ENCODE measurements around the gene FBXO46. TPM values are rescaled to one million over a fixed set of nuclear protein-coding genes. Genes with fewer than 3 reads are reported as not detected.
A peak's percentile ranks its signal among the peaks of the same experiment; 100 is the strongest.

FBXO46 gene
- total RNA-seq, 1 donor from 2014 or later: 44.7 TPM

DNA sequence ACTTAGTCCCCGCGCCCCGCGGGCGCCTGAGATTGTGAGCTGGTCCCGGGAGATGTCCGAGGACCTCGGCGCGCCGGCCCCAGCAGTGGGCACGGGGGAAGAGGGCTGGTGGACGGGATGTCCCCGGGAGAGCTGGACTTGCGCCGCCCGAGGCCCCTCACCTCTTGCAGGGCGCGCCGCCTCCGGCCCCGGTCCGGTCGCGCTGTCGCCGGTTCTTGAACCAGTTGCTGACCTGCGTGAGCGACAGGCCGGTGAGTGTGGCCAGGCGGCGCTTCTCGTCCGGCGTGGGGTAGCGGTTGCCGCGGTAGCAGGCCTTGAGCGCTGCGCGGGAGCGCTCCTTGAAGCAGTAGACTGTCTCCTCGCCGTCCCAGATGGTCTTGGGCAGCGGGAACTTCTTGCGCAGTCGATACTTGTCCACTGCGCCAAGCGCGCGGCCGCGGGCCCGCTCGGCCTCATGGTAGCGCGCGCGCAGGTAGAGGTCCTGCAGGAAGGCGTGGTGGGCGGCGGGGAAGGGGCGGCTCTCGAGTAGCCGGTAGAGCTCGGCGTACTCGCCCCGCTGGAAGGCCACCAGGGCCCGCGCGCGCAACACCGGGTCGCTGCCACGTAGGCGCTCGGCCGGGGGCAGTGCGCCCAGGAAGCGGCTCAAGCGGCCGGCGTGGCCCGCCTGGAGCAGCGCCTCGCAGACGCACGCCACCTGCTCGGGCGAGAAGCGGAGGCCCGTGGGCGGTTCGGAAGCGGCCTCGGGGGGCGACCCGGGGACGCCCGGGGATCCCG, 37.4 kb upstream of the FBXO46 start:
- no peaks in the 10 kb centered on the region for H3K27me3 Mint-ChIP-seq
- peaks cover 21% of the 10 kb centered on the region for H3K4me1 Mint-ChIP-seq (ENCODE audit: low read depth)
- peak; percentile 57 for DNase-seq (ENCODE audit: low spot score, unreplicated experiment)
- TF ChIP-seq CTCF (IDR thresholded peaks at IDR 0.05; ENCODE audit: unreplicated experiment): no peak
- no peaks in the 10 kb centered on the region for H3K9me3 Mint-ChIP-seq (ENCODE audit: low read depth)
- H3K4me3 Mint-ChIP-seq (ENCODE audit: low read depth): peak overlapping the region; percentile 79
- peak overlapping the region; percentile 93 for H3K27ac Mint-ChIP-seq
- H3K36me3 Mint-ChIP-seq (ENCODE audit: insufficient read depth): peaks cover 7% of the 10 kb centered on the region

GRCh38 chr19:45767410-45767880, 36.7 kb upstream of the FBXO46 start:
- DNase-seq (ENCODE audit: low spot score, unreplicated experiment): no peak
- TF ChIP-seq CTCF (IDR thresholded peaks at IDR 0.05; ENCODE audit: unreplicated experiment): no peak

DNA sequence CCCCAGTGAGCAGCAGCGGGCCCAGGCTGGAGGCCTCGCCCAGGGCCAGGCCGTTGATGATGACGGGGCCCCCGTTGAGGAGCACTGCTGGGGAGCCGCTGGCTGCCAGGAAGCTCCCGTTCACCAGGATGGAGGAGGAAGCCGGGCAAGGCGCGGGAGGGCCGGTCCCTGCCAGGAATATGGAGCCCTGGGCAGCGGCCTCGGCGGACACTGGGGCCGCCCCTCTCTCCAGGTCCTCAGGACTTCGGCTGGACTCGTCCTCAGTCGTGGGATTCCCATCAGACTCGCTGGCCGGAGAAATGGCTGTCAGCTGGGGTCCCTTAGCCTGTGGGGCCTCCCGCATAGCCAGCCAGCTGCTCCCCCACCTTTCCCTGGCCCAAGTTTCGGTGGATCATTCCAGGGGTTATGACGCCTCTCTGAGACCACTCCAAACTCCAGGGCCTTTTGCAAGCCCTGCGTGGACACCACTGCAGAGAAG, 36.2 kb upstream of the FBXO46 start:
- peaks cover 3% of the 10 kb centered on the region for H3K27me3 Mint-ChIP-seq
- H3K36me3 Mint-ChIP-seq (ENCODE audit: insufficient read depth): peaks cover 3% of the 10 kb centered on the region
- H3K27ac Mint-ChIP-seq: peak overlapping the region; percentile 93
- no peak for TF ChIP-seq CTCF (IDR thresholded peaks at IDR 0.05; ENCODE audit: unreplicated experiment)
- H3K9me3 Mint-ChIP-seq (ENCODE audit: low read depth): no peaks in the 10 kb centered on the region
- no peak for DNase-seq (ENCODE audit: low spot score, unreplicated experiment)
- H3K4me1 Mint-ChIP-seq (ENCODE audit: low read depth): peaks cover 17% of the 10 kb centered on the region
- peak overlapping the region; percentile 79 for H3K4me3 Mint-ChIP-seq (ENCODE audit: low read depth)

More at GRCh38 chr19:45767410-45767880, 36.7 kb upstream of the FBXO46 start:
- Mint-ChIP-seq H3K27ac (peak overlapping the region; percentile 93), H3K36me3 (ENCODE audit: insufficient read depth) (peaks cover 7% of the 10 kb centered on the region), H3K4me3 (ENCODE audit: low read depth) (peak overlapping the region; percentile 79), H3K9me3 (ENCODE audit: low read depth) (no peaks in the 10 kb centered on the region), H3K27me3 (no peaks in the 10 kb centered on the region), H3K4me1 (ENCODE audit: low read depth) (peaks cover 21% of the 10 kb centered on the region)

DNA sequence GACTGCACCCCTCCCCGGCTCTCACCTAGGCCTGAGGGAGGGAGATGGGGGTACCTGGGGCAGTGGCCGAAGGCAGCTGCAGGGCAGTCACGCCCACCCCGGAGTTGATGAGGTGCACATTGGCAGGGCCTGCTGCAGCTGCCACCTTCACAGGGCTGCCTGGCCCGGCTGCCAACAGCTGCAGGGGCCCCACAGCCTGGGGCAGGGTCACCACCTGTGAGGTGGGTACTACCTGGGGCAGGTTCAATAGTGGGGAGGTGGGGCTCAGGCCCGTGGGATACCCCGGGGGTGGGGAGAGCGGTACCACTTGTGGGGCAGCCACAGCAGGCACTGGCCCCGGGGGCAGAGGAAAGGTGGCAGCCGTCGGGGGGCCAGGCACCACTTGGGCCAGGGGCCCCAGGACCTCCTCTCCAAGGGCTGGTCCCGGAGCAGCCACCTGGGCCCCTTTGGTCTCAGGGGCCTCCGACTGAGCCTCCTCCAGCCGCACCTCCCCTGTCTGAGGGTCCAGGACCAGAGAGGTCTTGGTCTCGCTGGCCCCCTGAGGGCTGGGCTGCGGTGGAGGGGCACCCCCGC, 35.7 kb upstream of the FBXO46 start:
- H3K9me3 Mint-ChIP-seq (ENCODE audit: low read depth): no peaks in the 10 kb centered on the region
- TF ChIP-seq CTCF (IDR thresholded peaks at IDR 0.05; ENCODE audit: unreplicated experiment): no peak
- peaks cover 6% of the 10 kb centered on the region for H3K27me3 Mint-ChIP-seq
- H3K4me1 Mint-ChIP-seq (ENCODE audit: low read depth): peaks cover 16% of the 10 kb centered on the region
- H3K36me3 Mint-ChIP-seq (ENCODE audit: insufficient read depth): peaks cover 3% of the 10 kb centered on the region
- H3K27ac Mint-ChIP-seq: no peak overlapping the region
- no peak overlapping the region for H3K4me3 Mint-ChIP-seq (ENCODE audit: low read depth)
- no peak for DNase-seq (ENCODE audit: low spot score, unreplicated experiment)

GRCh38 chr19:45765702-45766295, 35.1 kb upstream of the FBXO46 start:
- no peak for DNase-seq (ENCODE audit: low spot score, unreplicated experiment)
- Mint-ChIP-seq H3K27ac (no peak overlapping the region), H3K4me1 (ENCODE audit: low read depth) (peaks cover 12% of the 10 kb centered on the region), H3K27me3 (peaks cover 6% of the 10 kb centered on the region), H3K36me3 (ENCODE audit: insufficient read depth) (no peaks in the 10 kb centered on the region), H3K9me3 (ENCODE audit: low read depth) (no peaks in the 10 kb centered on the region), H3K4me3 (ENCODE audit: low read depth) (no peak overlapping the region)
- no peak for TF ChIP-seq CTCF (IDR thresholded peaks at IDR 0.05; ENCODE audit: unreplicated experiment)
